ENCODE results near the gene NMB.

DNA sequence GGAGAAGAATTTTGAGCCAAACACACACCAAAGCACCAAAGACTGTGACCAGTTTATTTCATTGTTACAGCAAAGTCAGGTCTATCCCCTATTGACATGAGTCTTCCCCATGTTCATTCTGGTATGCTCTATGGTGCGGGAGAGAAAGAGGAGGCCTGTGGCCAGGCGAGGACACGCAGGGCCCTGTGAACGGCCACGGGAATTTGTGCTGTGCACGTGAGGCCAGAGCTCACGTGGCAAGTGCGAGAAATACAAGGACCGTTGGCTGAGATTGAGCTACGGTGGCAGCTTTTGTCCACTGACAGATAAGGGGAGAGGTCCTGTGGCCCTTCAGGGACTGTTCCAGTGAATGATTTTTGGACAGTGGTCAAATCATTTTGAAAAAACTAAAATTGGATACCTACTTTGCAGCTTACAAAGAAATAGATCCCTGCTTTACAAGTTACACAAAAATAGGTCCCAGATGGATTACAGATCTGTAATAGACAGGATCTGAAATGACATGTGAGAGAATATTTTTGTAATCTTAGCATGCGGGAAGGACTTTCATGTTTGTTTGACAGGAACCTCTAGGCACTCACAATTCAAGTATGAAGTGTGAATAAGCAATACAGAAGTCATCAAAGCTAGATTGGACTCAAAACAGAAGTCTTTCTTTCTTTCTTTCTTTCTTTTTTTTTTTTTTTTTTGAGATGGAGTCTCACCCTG lies 48.0 kb downstream of the NMB start:
- TF ChIP-seq CTCF (IDR thresholded peaks at IDR 0.05; ENCODE audit: low read depth, low read length), result no peak
- TF ChIP-seq EZH2phosphoT487 (IDR thresholded peaks at IDR 0.05; ENCODE audit: low read depth), result no peak

All from OCI-LY3 (cell line).